ENCODE data around the gene PARVA.
A peak's percentile ranks its signal among the peaks of the same experiment; 100 is the strongest.

PARVA gene

DNA sequence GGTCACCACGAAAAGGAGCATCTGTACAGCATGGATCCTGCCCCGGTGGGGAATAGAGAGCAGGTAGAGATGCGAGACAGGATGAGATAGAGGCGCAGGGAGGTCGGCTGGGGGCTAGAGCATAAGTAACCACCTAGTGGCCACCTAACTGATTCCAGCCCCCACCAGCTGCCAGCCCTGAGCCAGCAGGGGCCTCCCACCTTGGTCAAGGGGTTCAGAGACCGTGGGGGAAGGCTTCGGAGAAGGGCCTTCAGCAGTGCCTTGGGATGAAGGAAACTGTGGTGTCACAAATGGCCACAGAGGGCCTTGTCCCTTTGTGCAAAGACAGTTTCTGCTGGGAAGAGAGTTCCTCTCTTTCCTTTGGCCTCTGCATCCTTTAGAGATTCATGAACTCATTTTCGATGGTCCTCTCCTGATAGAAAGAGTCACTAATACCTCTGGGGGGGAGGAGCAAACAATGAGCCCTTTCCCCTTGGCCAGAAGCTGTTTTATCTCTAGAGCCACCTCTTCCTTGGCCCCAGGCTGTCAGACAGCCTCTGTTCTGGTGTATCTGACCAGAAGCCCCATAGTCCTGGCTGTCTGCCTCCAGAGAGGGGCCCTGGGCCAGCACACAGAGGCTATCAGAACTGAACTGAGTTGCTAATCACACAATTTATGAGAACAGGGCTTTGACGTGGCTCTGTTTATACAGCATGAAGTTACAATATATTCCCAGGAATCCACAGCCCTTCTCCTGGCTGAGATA, 146.0 kb downstream of the PARVA start:
- no peak for FAIRE-seq
- no peak for DNase-seq (ENCODE audit: insufficient read length, low spot score)

DNA sequence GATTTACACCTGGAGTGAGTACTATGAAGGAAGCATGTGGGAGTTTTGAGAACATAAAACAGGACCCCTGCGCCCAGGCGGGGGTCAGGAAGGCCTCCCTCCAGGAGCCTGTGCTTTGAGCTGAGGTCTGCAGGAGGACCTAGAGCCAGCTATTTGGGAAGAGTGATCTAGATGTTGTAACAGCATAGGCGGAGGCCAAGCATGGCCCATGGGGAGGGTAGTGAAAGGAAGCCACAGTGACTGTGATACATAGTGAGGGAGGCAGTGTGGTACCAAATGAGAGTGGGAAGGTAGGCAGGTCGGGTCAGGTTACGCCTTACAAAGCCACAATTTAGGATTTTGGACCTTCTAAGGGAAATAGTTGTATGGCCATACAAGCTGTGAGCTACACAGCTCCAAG, 147.5 kb downstream of the PARVA start:
- DNase-seq (ENCODE audit: insufficient read length, low spot score) (no peak), FAIRE-seq (no peak)

DNA sequence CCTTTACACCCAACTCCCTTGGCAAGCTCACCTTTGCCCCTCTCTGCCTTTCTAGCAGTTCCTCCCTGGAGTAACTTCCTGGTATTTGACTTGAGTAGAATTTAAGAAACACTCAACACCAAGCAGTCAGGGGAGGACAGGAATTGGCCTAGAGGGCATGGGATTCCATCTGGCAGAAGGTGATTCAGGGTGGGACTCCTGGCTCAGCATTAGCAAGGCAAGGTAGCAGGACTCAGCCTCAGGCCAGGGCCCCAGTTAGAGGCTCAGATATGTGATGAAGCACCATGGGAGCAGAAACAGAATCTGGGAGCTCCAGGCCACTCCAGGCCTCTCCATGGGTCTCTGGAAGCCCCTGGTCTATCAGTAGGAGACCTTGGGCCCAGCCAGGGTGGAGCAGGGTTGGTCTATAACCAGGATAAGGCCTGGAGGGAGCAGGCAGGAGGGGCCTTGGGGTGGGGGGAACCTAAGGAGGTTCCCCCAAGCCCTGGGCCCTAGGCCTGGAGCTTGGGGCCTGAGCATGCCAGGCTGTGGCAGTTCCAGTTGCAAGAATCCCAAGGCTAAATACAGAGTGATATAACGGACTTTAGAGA, 148.2 kb downstream of the PARVA start:
- no peak for DNase-seq (ENCODE audit: insufficient read length, low spot score)
- no peak for FAIRE-seq

DNA sequence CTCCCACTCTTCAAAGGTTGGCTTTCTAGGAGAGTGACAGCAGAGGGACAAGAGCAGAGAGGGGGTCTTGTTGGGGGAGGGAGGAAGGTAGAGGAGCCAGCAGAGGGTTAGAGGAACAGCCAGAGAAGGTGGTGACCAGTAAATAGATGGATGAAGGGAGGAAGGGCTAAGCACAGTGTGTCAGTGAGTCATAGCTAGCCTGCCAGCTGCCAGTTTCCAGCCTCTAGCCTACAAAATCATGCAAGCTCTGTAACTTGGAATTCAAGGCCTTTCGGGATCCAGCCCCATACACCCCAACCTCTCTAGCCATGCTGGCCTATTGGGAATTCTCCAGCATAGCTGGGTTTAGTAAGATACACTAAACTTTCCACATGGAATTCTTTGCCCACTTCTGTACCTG, 149.4 kb downstream of the PARVA start:
- no peak for FAIRE-seq
- no peak for DNase-seq (ENCODE audit: insufficient read length, low spot score)

- DNase-seq (ENCODE audit: insufficient read length, low spot score) (no peak), FAIRE-seq (no peak)
Measured at GRCh38 chr11:12528487-12528886, 151.1 kb downstream of the PARVA start.

GRCh38 chr11:12529041-12529440, 151.7 kb downstream of the PARVA start:
- FAIRE-seq, result no peak
- no peak for DNase-seq (ENCODE audit: insufficient read length, low spot score)

DNA sequence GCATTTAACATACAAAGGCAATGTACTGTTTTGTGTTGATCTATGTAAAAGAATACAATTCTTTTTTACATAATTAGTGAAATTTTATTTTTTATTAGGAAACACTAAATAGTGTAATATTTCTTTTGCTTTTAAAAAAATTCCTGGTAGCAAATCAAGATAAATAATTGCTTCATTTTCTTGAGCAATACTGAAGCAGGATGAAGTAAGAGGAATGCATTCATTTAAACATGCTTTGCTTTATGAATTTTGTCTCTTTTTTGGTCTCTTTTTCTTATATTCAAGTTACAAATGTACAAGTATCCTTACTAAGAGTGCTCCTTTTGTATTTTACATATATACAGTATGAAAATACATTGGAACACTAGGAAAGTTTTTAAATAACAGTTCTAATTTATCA, 152.4 kb downstream of the PARVA start:
- DNase-seq (ENCODE audit: insufficient read length, low spot score), result no peak
- FAIRE-seq, result no peak

- DNase-seq (ENCODE audit: insufficient read length, low spot score) (no peak), FAIRE-seq (no peak)
Measured at GRCh38 chr11:12531020-12531419, 153.6 kb downstream of the PARVA start.

DNA sequence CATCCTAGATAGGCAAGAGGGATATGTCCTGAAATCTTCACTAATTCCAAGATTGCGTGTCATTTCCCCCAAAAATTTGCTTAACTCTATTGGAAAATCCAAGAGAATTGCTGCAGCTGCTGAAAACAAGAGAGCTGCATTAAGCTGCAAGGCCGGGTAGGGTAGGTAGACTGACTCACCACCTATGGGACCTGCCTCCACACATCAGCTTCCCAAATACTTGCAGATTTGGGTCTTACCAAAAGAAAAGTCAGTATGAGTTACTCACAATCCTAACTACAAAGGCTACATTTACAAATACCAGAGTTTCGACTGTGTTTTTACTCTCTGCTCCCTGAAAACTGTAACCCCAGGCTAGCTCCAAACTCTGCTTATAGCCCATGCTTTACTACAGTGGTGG, 154.3 kb downstream of the PARVA start:
- FAIRE-seq (no peak), DNase-seq (ENCODE audit: insufficient read length, low spot score) (no peak)

DNA sequence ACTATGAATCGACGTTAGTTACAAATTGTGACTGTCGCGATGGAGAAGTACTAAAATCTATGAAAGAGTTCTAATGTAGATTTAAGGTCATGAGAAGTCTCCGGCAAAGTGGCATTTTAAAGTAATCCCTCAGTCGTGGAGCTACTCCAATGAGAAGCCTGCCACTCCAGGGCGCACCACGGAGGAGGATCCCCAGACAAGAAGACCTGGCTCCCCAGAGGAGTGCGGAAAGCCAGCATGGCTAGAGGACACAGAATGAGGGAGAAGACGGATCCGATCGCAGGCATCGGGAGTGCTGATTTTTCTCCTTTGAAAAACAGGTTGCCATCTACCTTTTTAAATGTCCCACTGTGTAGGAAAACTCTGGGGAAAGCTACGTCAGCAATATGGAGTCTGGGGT, 155.2 kb downstream of the PARVA start:
- no peak for DNase-seq (ENCODE audit: insufficient read length, low spot score)
- FAIRE-seq, result no peak

GRCh38 chr11:12534549-12534948, 157.2 kb downstream of the PARVA start:
- no peak for FAIRE-seq
- DNase-seq (ENCODE audit: insufficient read length, low spot score), result no peak

DNA sequence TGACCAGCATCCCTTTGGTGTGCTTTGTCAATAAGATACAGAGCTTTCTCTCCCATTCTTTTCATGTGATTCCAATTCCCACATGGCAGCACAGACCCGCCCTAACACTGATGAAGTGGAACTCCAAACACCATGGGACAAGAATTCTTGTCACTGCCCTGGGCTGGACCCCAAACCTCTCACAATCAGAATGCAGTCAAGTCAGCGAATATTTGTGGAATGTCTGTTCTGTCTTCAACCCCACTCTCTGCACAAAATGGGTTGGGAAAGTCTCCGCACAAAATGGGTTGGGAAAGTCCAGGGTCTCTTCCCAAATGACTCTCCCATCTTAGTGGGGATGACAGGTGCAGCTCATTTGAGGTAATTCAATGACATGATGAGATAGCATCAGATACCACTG, 157.9 kb downstream of the PARVA start:
- FAIRE-seq (no peak), DNase-seq (ENCODE audit: insufficient read length, low spot score) (no peak)

DNA sequence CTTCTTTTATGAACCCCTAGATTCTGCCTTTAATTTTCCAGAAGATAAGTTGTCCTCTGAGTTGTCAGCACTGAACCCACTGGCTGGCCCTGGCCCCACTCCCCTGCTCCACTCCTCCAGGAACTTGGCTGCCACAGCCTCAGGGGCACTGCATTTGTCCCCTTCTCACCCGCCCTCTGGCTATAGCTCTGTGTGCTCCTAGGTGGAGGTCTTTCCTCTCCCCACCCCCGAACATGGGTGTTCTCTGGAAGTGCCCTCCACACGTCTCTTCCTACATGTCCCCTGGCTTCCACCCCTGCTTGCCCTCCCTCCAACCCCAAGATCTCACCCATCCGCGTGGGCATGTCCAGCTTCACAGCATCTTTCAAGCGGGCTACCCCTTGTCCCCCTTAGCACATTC, 159.2 kb downstream of the PARVA start:
- no peak for FAIRE-seq

GRCh38 chr11:12537778-12538401, 160.5 kb downstream of the PARVA start:
- DNase-seq (ENCODE audit: insufficient read length, low spot score) (no peak), FAIRE-seq (peak; percentile 23)

More for the DNA sequence above, 159.2 kb downstream of the PARVA start:
- no peak for DNase-seq (ENCODE audit: insufficient read length, low spot score)

- DNase-seq (ENCODE audit: insufficient read length, low spot score) (no peak), FAIRE-seq (no peak)
Measured at GRCh38 chr11:12538889-12539421, 161.6 kb downstream of the PARVA start.

GRCh38 chr11:12539572-12539971, 162.2 kb downstream of the PARVA start:
- FAIRE-seq, result peak; percentile 88
- peak; percentile 49 for DNase-seq (ENCODE audit: insufficient read length, low spot score)

- no peak for FAIRE-seq
- no peak for DNase-seq (ENCODE audit: insufficient read length, low spot score)
Measured at GRCh38 chr11:12540075-12540680, 162.8 kb downstream of the PARVA start.

DNA sequence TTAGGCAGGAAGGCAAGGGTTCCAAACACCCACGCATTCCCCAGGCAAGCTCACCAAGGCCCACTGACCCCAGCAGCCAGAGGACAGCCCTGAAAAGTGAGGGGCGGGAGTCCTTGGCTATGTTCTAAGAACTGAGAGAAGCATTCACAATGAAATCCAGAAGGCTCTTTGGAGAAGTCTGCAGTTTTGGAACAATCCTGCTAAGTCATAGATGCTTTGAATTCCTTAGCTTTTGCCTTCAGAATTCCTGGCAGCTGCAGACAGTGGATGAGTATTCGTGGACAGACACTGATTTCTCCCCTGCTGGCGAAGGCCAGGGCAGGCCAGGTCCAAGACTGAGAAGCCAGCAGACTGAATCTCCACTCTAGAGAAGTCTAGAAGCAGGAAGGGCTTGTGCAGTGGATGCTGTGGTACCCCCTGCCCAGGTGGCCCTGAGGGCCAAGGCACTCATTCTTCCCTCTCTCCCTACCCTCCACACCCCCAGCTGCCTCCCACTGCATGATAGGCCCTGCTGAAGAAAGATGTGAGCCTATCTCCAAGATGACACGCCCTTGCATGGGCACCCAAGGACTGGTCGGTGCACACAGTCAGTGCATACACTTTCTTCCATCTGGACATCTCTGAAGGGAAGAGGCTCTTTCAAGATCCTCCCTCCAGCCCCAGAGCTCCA, 163.7 kb downstream of the PARVA start:
- FAIRE-seq (peak; percentile 68), DNase-seq (ENCODE audit: insufficient read length, low spot score) (peak; percentile 84)

- no peak for DNase-seq (ENCODE audit: insufficient read length, low spot score)
- no peak for FAIRE-seq
Measured at GRCh38 chr11:12541583-12542151, 164.3 kb downstream of the PARVA start.

DNA sequence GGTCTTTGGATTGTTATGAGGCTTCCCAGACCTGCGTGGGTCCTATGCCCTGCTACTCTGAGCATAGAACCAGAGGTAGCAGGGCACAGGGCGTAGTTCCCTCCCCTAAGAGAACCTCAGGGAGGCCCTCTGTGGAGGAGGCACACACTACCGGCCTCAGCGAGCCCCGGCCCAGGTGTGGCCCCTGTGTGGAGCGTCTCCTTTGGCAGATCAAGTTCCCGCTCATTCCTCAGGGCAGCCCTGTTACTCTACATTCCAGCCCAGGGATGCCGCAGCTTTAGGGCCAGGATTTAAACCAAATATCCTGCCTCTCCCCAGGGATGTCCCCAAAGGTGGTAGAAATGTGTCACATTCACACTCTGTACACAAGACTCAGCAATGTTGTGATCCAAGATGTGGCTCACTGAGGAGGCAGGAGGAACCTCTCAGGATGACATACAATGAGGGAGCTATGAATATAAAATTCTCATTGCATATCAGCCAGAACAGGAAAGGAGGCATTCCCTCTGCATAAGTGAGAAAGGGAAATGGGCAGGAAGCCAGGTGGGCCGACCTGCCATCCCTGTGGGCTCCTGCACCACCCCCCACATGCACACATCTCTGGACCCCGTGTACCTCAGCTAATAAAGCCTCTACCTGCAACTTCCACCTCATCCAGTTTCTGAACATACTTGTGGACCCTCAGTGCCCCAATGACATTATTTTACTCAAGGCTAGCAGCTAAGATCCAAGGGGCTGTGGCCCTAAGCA, 165.0 kb downstream of the PARVA start:
- DNase-seq (ENCODE audit: insufficient read length, low spot score), result no peak
- no peak for FAIRE-seq
